ENCODE data around the gene DTNBP1. TPM values are rescaled to one million over a fixed set of nuclear protein-coding genes. Genes with fewer than 3 reads are reported as not detected.

The DTNBP1 gene
- total and polyA plus RNA-seq, 2 of the 8 experiments (the other 6 are each of a cell fraction or from before 2014, with no cell fraction given) = 13.5 to 22.1 TPM

DNA sequence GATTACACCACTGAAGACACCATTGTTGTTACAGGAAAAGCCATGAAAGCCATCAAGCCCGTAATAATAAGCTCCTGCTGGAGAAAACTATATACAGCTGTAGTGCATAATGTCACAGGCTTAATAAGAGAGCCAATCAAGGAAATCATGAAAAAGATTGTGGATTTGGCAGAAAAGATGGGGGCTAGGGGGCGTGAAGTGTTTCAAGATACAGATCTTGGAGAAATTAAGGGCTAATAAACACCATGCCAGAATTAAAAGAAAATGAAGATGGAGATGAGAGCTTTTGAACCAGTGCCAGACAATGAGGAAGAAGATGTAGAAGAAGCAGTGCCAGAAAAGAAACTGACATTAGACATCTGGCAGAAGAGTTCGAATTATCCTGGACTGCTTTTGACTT lies 43.2 kb upstream of the DTNBP1 start:
- H3K9me3 ChIP-seq (ENCODE audit: insufficient read depth in 2 of 2, low read depth in 1 of 2, low read length in 1 of 2) = no peaks in the 10 kb centered on the region; a peak in 2 of 4 replicates
- no peak overlapping the region for H4K8ac ChIP-seq (ENCODE audit: extremely low read depth, insufficient read depth, low read length)
- no peak overlapping the region for H2AK5ac ChIP-seq (ENCODE audit: low read depth, low read length)
- no peak overlapping the region for H2BK12ac ChIP-seq (ENCODE audit: low read depth, low read length)
- CTCF ChIA-PET (ENCODE audit: partially characterized antibody) = interaction anchor here (1.1 to 1.7 kb wide), 2 partner anchors 14 to 499 kb away, joined by 3 to 7 read pairs; no protein-coding TSS in a partner anchor
- H2AFZ ChIP-seq (ENCODE audit: low read length) = no peak overlapping the region
- DNase-seq (ENCODE audit: low read depth in 1 of 2, low spot score in 2 of 2) (no peak), FAIRE-seq (no peak)
- no peaks in the 10 kb centered on the region for H3K23me2 ChIP-seq (ENCODE audit: low read depth, low read length)
- no peaks in the 10 kb centered on the region for H3K4me1 ChIP-seq (replicated peaks in 1 of 4; ENCODE audit: control insufficient read depth in 3 of 4, insufficient read depth in 4 of 4, low read length in 3 of 4)
- H2BK5ac ChIP-seq (ENCODE audit: low read depth, low read length) = no peak overlapping the region
- H3K56ac ChIP-seq (replicated peaks; ENCODE audit: insufficient read length, low read depth, low read length) = no peak overlapping the region
- H3K36me3 ChIP-seq (ENCODE audit: control insufficient read depth in 2 of 4, insufficient read depth in 4 of 4, low read length in 3 of 4) = no peaks in the 10 kb centered on the region
- WGBS, 2 experiments (ENCODE audit: extremely low coverage in 1 of 2, insufficient coverage in 1 of 2, insufficient read length in 1 of 2, insufficient replicate concordance in 2 of 2, low coverage in 1 of 2, low lambda C conversion rate in 2 of 2, missing lambda C conversion rate in 1 of 2) = 86% methylated on average over 3 of the region's 3 CpGs; no CpG with 5 or more reads in 1 of the 2 experiments
- H3K14ac ChIP-seq (ENCODE audit: insufficient read length) = no peak overlapping the region
- H4K20me1 ChIP-seq (replicated peaks in 1 of 2; ENCODE audit: control insufficient read depth in 1 of 2, insufficient read depth in 2 of 2, low read length in 2 of 2) = no peaks in the 10 kb centered on the region
- no peak overlapping the region for H3K4me3 ChIP-seq (ENCODE audit: extremely low read depth in 1 of 4, insufficient read depth in 2 of 4, low read depth in 3 of 4, low read length in 4 of 4)
- H3K79me1 ChIP-seq (ENCODE audit: low read depth, low read length) = no peaks in the 10 kb centered on the region
- no peak overlapping the region for H3K18ac ChIP-seq (ENCODE audit: extremely low read depth, low read length)
- H3K27me3 ChIP-seq (replicated peaks in 1 of 4; ENCODE audit: control insufficient read depth in 3 of 4, extremely low read depth in 1 of 4, insufficient read depth in 3 of 4, low read length in 3 of 4) = no peaks in the 10 kb centered on the region
- no peak overlapping the region for H3K9ac ChIP-seq (replicated peaks in 1 of 4; ENCODE audit: extremely low read depth in 1 of 4, low read depth in 3 of 4, low read length in 3 of 4)
- no peak overlapping the region for H3K4ac ChIP-seq (replicated peaks; ENCODE audit: insufficient read length, low read depth, low read length)
- H3K23ac ChIP-seq (ENCODE audit: insufficient read length) = no peak overlapping the region
- no peak overlapping the region for H3K4me2 ChIP-seq (ENCODE audit: insufficient read depth in 1 of 2, low read depth in 2 of 2, low read length in 2 of 2)
- no peak overlapping the region for H2BK120ac ChIP-seq (replicated peaks; ENCODE audit: low read depth, low read length)
- H4K5ac ChIP-seq (ENCODE audit: insufficient read length, low read depth, low read length) = no peak overlapping the region
- H2BK20ac ChIP-seq (ENCODE audit: low read length) = no peak overlapping the region
- no peak overlapping the region for H2BK15ac ChIP-seq (ENCODE audit: low read length)
- H4K91ac ChIP-seq (replicated peaks; ENCODE audit: insufficient read length, low read length) = no peak overlapping the region
- H3K79me2 ChIP-seq (ENCODE audit: control insufficient read depth in 1 of 2, insufficient read depth in 2 of 2, low read length in 2 of 2) = no peaks in the 10 kb centered on the region
- no peak overlapping the region for H3K27ac ChIP-seq (ENCODE audit: low read depth, low read length)
- POLR2A ChIA-PET (ENCODE audit: partially characterized antibody) = no interaction called here
- TF ChIP-seq, protein P1, sequence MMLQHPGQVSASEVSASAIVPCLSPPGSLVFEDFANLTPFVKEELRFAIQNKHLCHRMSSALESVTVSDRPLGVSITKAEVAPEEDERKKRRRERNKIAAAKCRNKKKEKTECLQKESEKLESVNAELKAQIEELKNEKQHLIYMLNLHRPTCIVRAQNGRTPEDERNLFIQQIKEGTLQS (IDR thresholded peaks at IDR 0.05; ENCODE audit: insufficient read depth, low read depth, low read length) = no peak
- TF ChIP-seq JUND (IDR thresholded peaks at IDR 0.05; ENCODE audit: low read length) (no peak), POLR2A (IDR thresholded peaks at IDR 0.05; ENCODE audit: control extremely low read depth in 1 of 2, low read depth in 2 of 2, low read length in 2 of 2) (no peak), HDAC2 (IDR thresholded peaks at IDR 0.05; ENCODE audit: borderline replicate concordance in 1 of 2, low read depth in 2 of 2, low read length in 2 of 2) (no peak), NANOG (IDR thresholded peaks at IDR 0.05; ENCODE audit: insufficient read depth, low read depth, low read length, poor library complexity, severe bottlenecking) (no peak), SP4 (IDR thresholded peaks at IDR 0.05; ENCODE audit: low read length) (no peak), POLR2AphosphoS5 (IDR thresholded peaks at IDR 0.05; ENCODE audit: low read depth, low read length) (no peak), FOSL1 (IDR thresholded peaks at IDR 0.05; ENCODE audit: insufficient read depth, low read depth, low read length) (no peak), YY1 (IDR thresholded peaks at IDR 0.05; ENCODE audit: low read depth, low read length) (no peak), SRF (IDR thresholded peaks at IDR 0.05; ENCODE audit: low read depth, low read length) (no peak), TBP (IDR thresholded peaks at IDR 0.05; ENCODE audit: low read depth, low read length) (no peak)
- TF ChIP-seq, protein P2, sequence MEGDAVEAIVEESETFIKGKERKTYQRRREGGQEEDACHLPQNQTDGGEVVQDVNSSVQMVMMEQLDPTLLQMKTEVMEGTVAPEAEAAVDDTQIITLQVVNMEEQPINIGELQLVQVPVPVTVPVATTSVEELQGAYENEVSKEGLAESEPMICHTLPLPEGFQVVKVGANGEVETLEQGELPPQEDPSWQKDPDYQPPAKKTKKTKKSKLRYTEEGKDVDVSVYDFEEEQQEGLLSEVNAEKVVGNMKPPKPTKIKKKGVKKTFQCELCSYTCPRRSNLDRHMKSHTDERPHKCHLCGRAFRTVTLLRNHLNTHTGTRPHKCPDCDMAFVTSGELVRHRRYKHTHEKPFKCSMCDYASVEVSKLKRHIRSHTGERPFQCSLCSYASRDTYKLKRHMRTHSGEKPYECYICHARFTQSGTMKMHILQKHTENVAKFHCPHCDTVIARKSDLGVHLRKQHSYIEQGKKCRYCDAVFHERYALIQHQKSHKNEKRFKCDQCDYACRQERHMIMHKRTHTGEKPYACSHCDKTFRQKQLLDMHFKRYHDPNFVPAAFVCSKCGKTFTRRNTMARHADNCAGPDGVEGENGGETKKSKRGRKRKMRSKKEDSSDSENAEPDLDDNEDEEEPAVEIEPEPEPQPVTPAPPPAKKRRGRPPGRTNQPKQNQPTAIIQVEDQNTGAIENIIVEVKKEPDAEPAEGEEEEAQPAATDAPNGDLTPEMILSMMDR (IDR thresholded peaks at IDR 0.05; ENCODE audit: control extremely low read depth in 1 of 3, insufficient read depth in 1 of 3, low read depth in 1 of 3, low read length in 3 of 3) = no peak
